ENCODE data around the gene CERS1.

The CERS1 gene

GRCh38 chr19:18842166-18842565 lies 53.8 kb downstream of the CERS1 start:
- Histone ChIP-seq H3K4me1 (ENCODE audit: control insufficient read depth, insufficient read depth, low read length) (peaks cover 16% of the 10 kb centered on the region), H3K36me3 (ENCODE audit: control insufficient read depth in 2 of 2, insufficient read depth in 1 of 2, low read length in 2 of 2) (peaks cover 4 to 51% of the 10 kb centered on the region in 2 experiments; a peak in 2 of 3 replicates), H3K9me3 (ENCODE audit: control insufficient read depth, insufficient read depth, low read depth, low read length) (no peaks in the 10 kb centered on the region), H3K27ac (ENCODE audit: extremely low read depth, low read depth, low read length) (no peak overlapping the region), H3K4me3 (ENCODE audit: low read depth, low read length) (no peak overlapping the region)
- CTCF ChIA-PET: interaction anchor here (0.5 to 1.8 kb wide), 5 partner anchors 10 to 221 kb away, joined by 3 to 6 read pairs (median 3); partner anchors contain the start of gene UPF1
- POLR2A ChIA-PET: interaction anchor here (4.9 kb wide), 1 partner anchor 11 kb away, joined by 23 read pairs; the partner anchor contains the start of gene UPF1
- TF ChIP-seq PRDM10 (tag by site-specific recombination; IDR thresholded peaks at IDR 0.05): peak; percentile 45
- TF ChIP-seq KLF1 (tag by site-specific recombination; IDR thresholded peaks at IDR 0.05): no peak
- no peak for TF ChIP-seq ZNF114 (tag by site-specific recombination; IDR thresholded peaks at IDR 0.05)

GRCh38 chr19:18841400-18841799 lies 54.6 kb downstream of the CERS1 start:
- ChIA-PET POLR2A (interaction anchor here (0.6 to 4.9 kb wide), 3 partner anchors 9 to 98 kb away, joined by 3 to 23 read pairs (median 4); partner anchors contain the start of gene UPF1), CTCF (interaction anchor here (0.5 to 1.8 kb wide), 4 partner anchors 9 to 390 kb away, joined by 3 to 6 read pairs (median 3); partner anchors contain the start of gene UPF1)
- no peaks in the 10 kb centered on the region for H3K9me3 ChIP-seq (ENCODE audit: control insufficient read depth, insufficient read depth, low read depth, low read length)
- H3K4me3 ChIP-seq (ENCODE audit: low read depth, low read length): no peak overlapping the region
- H3K27ac ChIP-seq (ENCODE audit: extremely low read depth, low read depth, low read length): no peak overlapping the region
- TF ChIP-seq ZNF610 (tag by site-specific recombination; IDR thresholded peaks at IDR 0.05; ENCODE audit: borderline replicate concordance) (no peak), ZNF16 (tag by site-specific recombination; IDR thresholded peaks at IDR 0.05; ENCODE audit: low read depth) (no peak), ZNF585B (tag by site-specific recombination; IDR thresholded peaks at IDR 0.05) (no peak), ZXDB (tag by site-specific recombination; IDR thresholded peaks at IDR 0.05) (no peak), ZNF175 (tag by site-specific recombination; IDR thresholded peaks at IDR 0.05) (no peak), ZNF266 (tag by site-specific recombination; IDR thresholded peaks at IDR 0.05; ENCODE audit: low read depth) (no peak), ZNF112 (tag by site-specific recombination; IDR thresholded peaks at IDR 0.05) (no peak), GLIS2 (tag by site-specific recombination; IDR thresholded peaks at IDR 0.05) (no peak), EGR2 (tag by site-specific recombination; IDR thresholded peaks at IDR 0.05; ENCODE audit: low read depth) (no peak), RBAK (tag by site-specific recombination; IDR thresholded peaks at IDR 0.05) (no peak), ZNF768 (tag by site-specific recombination; IDR thresholded peaks at IDR 0.05) (no peak), AEBP2 (tag by site-specific recombination; IDR thresholded peaks at IDR 0.05; ENCODE audit: borderline replicate concordance) (no peak), GFI1B (tag by site-specific recombination; IDR thresholded peaks at IDR 0.05) (no peak)
- TF ChIP-seq, protein P1, sequence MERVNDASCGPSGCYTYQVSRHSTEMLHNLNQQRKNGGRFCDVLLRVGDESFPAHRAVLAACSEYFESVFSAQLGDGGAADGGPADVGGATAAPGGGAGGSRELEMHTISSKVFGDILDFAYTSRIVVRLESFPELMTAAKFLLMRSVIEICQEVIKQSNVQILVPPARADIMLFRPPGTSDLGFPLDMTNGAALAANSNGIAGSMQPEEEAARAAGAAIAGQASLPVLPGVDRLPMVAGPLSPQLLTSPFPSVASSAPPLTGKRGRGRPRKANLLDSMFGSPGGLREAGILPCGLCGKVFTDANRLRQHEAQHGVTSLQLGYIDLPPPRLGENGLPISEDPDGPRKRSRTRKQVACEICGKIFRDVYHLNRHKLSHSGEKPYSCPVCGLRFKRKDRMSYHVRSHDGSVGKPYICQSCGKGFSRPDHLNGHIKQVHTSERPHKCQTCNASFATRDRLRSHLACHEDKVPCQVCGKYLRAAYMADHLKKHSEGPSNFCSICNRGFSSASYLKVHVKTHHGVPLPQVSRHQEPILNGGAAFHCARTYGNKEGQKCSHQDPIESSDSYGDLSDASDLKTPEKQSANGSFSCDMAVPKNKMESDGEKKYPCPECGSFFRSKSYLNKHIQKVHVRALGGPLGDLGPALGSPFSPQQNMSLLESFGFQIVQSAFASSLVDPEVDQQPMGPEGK (tag by site-specific recombination; IDR thresholded peaks at IDR 0.05): no peak
- TF ChIP-seq, protein P2, sequence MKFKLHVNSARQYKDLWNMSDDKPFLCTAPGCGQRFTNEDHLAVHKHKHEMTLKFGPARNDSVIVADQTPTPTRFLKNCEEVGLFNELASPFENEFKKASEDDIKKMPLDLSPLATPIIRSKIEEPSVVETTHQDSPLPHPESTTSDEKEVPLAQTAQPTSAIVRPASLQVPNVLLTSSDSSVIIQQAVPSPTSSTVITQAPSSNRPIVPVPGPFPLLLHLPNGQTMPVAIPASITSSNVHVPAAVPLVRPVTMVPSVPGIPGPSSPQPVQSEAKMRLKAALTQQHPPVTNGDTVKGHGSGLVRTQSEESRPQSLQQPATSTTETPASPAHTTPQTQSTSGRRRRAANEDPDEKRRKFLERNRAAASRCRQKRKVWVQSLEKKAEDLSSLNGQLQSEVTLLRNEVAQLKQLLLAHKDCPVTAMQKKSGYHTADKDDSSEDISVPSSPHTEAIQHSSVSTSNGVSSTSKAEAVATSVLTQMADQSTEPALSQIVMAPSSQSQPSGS (tag by site-specific recombination; IDR thresholded peaks at IDR 0.05; ENCODE audit: low read depth): no peak
- TF ChIP-seq, protein P3, sequence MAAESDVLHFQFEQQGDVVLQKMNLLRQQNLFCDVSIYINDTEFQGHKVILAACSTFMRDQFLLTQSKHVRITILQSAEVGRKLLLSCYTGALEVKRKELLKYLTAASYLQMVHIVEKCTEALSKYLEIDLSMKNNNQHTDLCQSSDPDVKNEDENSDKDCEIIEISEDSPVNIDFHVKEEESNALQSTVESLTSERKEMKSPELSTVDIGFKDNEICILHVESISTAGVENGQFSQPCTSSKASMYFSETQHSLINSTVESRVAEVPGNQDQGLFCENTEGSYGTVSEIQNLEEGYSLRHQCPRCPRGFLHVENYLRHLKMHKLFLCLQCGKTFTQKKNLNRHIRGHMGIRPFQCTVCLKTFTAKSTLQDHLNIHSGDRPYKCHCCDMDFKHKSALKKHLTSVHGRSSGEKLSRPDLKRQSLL (tag by site-specific recombination; IDR thresholded peaks at IDR 0.05): no peak
- TF ChIP-seq, protein P4, sequence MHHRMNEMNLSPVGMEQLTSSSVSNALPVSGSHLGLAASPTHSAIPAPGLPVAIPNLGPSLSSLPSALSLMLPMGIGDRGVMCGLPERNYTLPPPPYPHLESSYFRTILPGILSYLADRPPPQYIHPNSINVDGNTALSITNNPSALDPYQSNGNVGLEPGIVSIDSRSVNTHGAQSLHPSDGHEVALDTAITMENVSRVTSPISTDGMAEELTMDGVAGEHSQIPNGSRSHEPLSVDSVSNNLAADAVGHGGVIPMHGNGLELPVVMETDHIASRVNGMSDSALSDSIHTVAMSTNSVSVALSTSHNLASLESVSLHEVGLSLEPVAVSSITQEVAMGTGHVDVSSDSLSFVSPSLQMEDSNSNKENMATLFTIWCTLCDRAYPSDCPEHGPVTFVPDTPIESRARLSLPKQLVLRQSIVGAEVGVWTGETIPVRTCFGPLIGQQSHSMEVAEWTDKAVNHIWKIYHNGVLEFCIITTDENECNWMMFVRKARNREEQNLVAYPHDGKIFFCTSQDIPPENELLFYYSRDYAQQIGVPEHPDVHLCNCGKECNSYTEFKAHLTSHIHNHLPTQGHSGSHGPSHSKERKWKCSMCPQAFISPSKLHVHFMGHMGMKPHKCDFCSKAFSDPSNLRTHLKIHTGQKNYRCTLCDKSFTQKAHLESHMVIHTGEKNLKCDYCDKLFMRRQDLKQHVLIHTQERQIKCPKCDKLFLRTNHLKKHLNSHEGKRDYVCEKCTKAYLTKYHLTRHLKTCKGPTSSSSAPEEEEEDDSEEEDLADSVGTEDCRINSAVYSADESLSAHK (tag by site-specific recombination; IDR thresholded peaks at IDR 0.05): no peak
- peaks cover 16% of the 10 kb centered on the region for H3K4me1 ChIP-seq (ENCODE audit: control insufficient read depth, insufficient read depth, low read length)
- H3K36me3 ChIP-seq (ENCODE audit: control insufficient read depth in 2 of 2, insufficient read depth in 1 of 2, low read length in 2 of 2): peaks cover 4 to 54% of the 10 kb centered on the region in 2 experiments; a peak in 2 of 3 replicates

Measured in HEK293 (cell line).